H1 (cell line): Measurements from ENCODE around the gene SRSF9. TPM values are rescaled to one million over a fixed set of nuclear protein-coding genes. Genes with fewer than 3 reads are reported as not detected.

Experiments
- ATF2 ChIP-seq: IDR thresholded peaks from 2 replicates; pipeline ENCODE4 v1.6.1; 2012; ENCODE audit warnings: low read length, inconsistent platforms
- BACH1 ChIP-seq: IDR thresholded peaks from 2 replicates; pipeline ENCODE4 v1.6.1; 2012; ENCODE audit warnings: low read length, improper control_type of control experiment
- BRCA1 ChIP-seq: IDR thresholded peaks from 2 replicates; pipeline ENCODE4 v1.6.1; 2012; ENCODE audit warnings: low read depth, low read length, improper control_type of control experiment
- CBX5 ChIP-seq: fragments of 300-800, 300-1000 bp; sonication (generic); IDR thresholded peaks from 2 replicates; pipeline ENCODE4 v1.7.1; 2016; ENCODE audit warnings: antibody characterized with exemption, low read length, low read depth
- CHD2 ChIP-seq: IDR thresholded peaks from 2 replicates; pipeline ENCODE4 v1.6.1; 2012; ENCODE audit warnings: low read length, improper control_type of control experiment
- CTBP2 ChIP-seq: IDR thresholded peaks from 2 replicates; pipeline ENCODE4 v1.7.0; 2011; ENCODE audit warnings: borderline replicate concordance, mild to moderate bottlenecking, moderate library complexity, mixed read lengths, low read length; ENCODE audit not compliant: insufficient read depth, insufficient read length
- CTCF ChIP-seq, 3 experiments: IDR thresholded peaks; 1 replicate in 2 of 3; 2 replicates in 1 of 3; pipeline versions ENCODE4 v1.5.1 to v1.6.1; 2011; ENCODE audit warnings: low read length in 3 of 3, mild to moderate bottlenecking in 3 of 3, inconsistent platforms in 2 of 3, low read depth in 1 of 3, moderate library complexity in 1 of 3; ENCODE audit not compliant: insufficient read depth in 1 of 3; ENCODE audit errors: control extremely low read depth in 1 of 3
- FOSL1 ChIP-seq: IDR thresholded peaks from 2 replicates; pipeline ENCODE4 v1.6.1; 2011; ENCODE audit warnings: mild to moderate bottlenecking, low read depth, low read length, moderate library complexity; ENCODE audit not compliant: insufficient read depth
- KDM4A ChIP-seq: IDR thresholded peaks from one replicate; pipeline ENCODE4 v1.7.1; 2012; ENCODE audit warnings: low read depth, mild to moderate bottlenecking, moderate library complexity, low read length, inconsistent platforms; ENCODE audit not compliant: severe bottlenecking
- NRF1 ChIP-seq: IDR thresholded peaks from 2 replicates; pipeline ENCODE4 v1.6.1; 2011; ENCODE audit warnings: mild to moderate bottlenecking, low read depth, low read length, improper control_type of control experiment
- POLR2A ChIP-seq, 2 experiments: IDR thresholded peaks; 1 replicate in 1 of 2; 2 replicates in 1 of 2; pipeline ENCODE4 v1.6.1; 2011; ENCODE audit warnings: low read depth in 2 of 2, low read length in 2 of 2, mild to moderate bottlenecking in 2 of 2; ENCODE audit errors: control extremely low read depth in 1 of 2
- SAP30 ChIP-seq: fragments of 300-600 bp; sonication (generic); IDR thresholded peaks from 2 replicates; pipeline ENCODE4 v1.7.1; 2012; ENCODE audit warnings: low read length, moderate library complexity, mild to moderate bottlenecking, inconsistent platforms; ENCODE audit not compliant: insufficient read depth, insufficient replicate concordance
- SIN3A ChIP-seq, 2 experiments: IDR thresholded peaks in 1 of 2; conservative IDR thresholded peaks in 1 of 2; 2 replicates each; pipeline ENCODE4 v1.6.1; 2011 to 2012; ENCODE audit warnings: low read length in 2 of 2, improper control_type of control experiment in 1 of 2, low read depth in 1 of 2, mild to moderate bottlenecking in 1 of 2
- SIRT6 ChIP-seq: IDR thresholded peaks from one replicate; pipeline ENCODE4 v1.7.1; 2012; ENCODE audit warnings: low read length, inconsistent platforms
- SIX5 ChIP-seq: IDR thresholded peaks from 2 replicates; pipeline ENCODE4 v1.6.1; 2011; ENCODE audit warnings: mild to moderate bottlenecking, low read depth, low read length
- SP1 ChIP-seq: IDR thresholded peaks from 2 replicates; pipeline ENCODE4 v1.6.1; 2011; ENCODE audit warnings: low read depth, low read length
- SP4 ChIP-seq: IDR thresholded peaks from 2 replicates; pipeline ENCODE4 v1.6.1; 2012; ENCODE audit warnings: low read length, inconsistent platforms
- SUZ12 ChIP-seq: fragments of 200-600 bp; sonication (generic); IDR thresholded peaks from 2 replicates; pipeline ENCODE4 v1.6.1; 2012; ENCODE audit warnings: mild to moderate bottlenecking, inconsistent platforms, low read length, moderate library complexity, mixed read lengths
- TAF7 ChIP-seq: optimal IDR thresholded peaks from 2 replicates; pipeline ENCODE3; 2011; ENCODE audit warnings: low read depth, mild to moderate bottlenecking, inconsistent platforms, low read length, moderate library complexity, borderline replicate concordance
- TCF12 ChIP-seq: IDR thresholded peaks from 2 replicates; pipeline ENCODE4 v1.6.1; 2011; ENCODE audit warnings: low read depth, mild to moderate bottlenecking, low read length
- YY1 ChIP-seq: IDR thresholded peaks from 2 replicates; pipeline ENCODE4 v1.6.1; 2011; ENCODE audit warnings: low read depth, mild to moderate bottlenecking, low read length
- polyA plus RNA-seq, 7 experiments: library from polyadenylated mRNA; depleted of rRNA in 3 of 7; stranded (reverse) in 5 of 7; unstranded in 2 of 7; fragments of >200 nt in 5 of 7; fragments of 200-250 nt in 2 of 7; gene quantifications; 1 replicate in 5 of 7; 2 replicates in 1 of 7; 4 replicates in 1 of 7; pipeline versions ENCODE4 v1.2.1 to v1.2.3, GENCODE V29; 2011 to 2013; ENCODE audit warnings: missing spikeins in 2 of 7, mixed read lengths in 2 of 7
- total RNA-seq: library from RNA; stranded (reverse); fragmentation: NEBNext Ultra II Directional; extraction: Animal tissue kit (Norgen Biotek cat#: 25700); gene quantifications from 2 replicates; pipeline ENCODE4 v1.2.1, GENCODE V29; 2021

The SRSF9 gene
- total and polyA plus RNA-seq, 2 of the 8 experiments (the other 6 are each of a cell fraction or from before 2014, with no cell fraction given) = 172 to 304 TPM

- TF ChIP-seq SAP30 (no peak), NRF1 (no peak), CHD2 (no peak), SIRT6 (no peak), SP1 (peak; percentile 83), CBX5 (no peak), SUZ12 (no peak), TAF7 (peak; percentile 88), POLR2A (IDR thresholded peaks at IDR 0.05; ENCODE audit: control extremely low read depth in 1 of 2, low read depth in 2 of 2, low read length in 2 of 2) (peak; percentile 51 to 80), ATF2 (peak; percentile 92), FOSL1 (no peak), YY1 (no peak), KDM4A (no peak), SIX5 (no peak), CTCF (IDR thresholded peaks at IDR 0.05; ENCODE audit: control extremely low read depth in 1 of 3, insufficient read depth in 1 of 3, low read depth in 1 of 3, low read length in 3 of 3) (no peak), BACH1 (no peak), SP4 (0 out of 2 replicates have a peak, but pooled peaks have one; percentile 42), BRCA1 (no peak), CTBP2 (no peak), TCF12 (0 out of 2 replicates have a peak, but pooled peaks have one; percentile 13), SIN3A (conservative IDR thresholded peaks at IDR 0.05 in 1 of 2, IDR thresholded peaks at IDR 0.05 in 1 of 2; ENCODE audit: low read depth in 1 of 2, low read length in 2 of 2) (no peak; a peak in 1 of 4 replicates)
These were observed 55.5 kb downstream of the SRSF9 start (continued) for GRCh38 chr12:120413901-120414695.
